COLO829 (cell line): Measurements from ENCODE around the gene PTPRN2.
"Not testable (repeated sequence)": the region's sequence is repeated elsewhere in the genome, so short reads cannot be mapped to it uniquely, and the experiment has no call there.

Experiments
- DNase-seq: peaks from one replicate; pipeline ENCODE4 v3.0.0; 2012; ENCODE audit warnings: low spot score

The PTPRN2 gene

DNA sequence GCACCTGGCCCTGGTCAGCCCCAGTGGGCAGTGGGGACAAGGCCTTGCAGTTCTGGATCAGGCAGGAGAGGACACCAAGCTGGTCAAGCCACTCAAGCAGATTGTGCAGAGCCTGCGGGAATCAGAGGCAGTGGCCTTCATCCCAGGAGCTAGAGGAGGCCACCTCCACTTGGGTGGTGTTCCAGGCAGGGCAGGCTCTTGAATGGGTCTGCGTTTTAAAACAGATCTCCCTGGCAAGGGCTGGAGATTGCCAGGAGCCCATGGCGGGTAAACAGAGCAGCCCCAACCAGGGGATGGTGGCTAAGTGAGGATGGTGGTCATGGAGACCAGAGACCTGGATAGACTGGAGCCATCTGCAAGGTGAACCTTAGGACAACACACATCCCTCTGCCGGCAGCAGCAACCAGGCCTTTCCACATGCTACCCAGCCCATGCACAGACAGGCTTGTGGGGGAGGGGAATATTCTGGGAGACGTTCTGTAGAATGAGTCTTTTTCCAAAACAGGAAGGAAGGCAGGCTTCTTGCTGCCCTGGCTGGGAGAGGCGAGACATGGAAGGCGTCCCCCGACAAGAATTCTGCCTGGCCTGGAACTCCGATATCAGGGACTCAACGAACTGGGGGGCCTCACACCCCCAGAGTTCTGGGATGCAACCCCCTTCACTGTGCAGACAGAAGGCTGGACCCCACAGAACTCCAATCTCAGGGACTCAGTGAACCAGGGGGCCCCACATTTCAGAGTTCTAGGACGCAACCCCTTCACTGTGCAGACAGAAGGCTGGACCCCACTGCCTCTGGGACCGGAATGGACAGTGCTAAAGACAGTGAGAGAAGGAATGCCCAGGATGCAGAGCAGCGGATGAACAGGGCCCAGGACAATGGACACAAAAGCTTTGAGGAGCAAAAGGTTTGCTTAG, 264.8 kb downstream of the PTPRN2 start:
- no peak for DNase-seq

DNA sequence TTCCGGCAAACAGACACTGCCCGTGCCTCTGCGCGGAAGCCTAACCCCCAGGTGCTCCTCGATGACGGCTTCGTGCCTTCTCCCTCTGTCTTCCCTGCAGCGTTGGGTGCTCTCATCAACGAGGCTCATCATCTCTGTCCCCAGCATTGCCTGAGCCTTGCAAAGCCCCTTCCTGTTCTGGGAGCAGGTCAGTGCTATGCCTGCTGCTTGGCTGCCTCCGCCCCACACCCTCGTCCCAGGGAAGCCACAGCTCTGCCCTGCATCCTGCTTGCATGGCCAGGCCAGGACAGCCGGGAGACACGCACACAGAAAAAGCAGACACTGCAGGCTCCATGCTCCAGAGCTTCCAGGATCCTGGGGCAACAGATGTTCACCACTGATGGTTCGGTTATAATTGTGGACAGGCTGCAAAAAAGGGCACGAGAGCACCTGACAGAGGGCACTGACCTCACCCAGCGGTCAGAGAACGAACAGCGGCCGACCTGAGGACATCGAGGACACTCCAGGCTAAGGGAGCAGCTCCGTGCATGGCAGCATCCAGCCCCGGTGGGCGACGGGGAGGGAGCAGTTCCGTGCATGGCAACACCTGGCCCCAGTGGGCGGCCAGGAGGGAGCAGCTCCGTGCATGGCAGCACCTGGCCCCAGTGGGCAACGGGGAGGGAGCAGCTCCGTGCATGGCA, 265.5 kb downstream of the PTPRN2 start:
- DNase-seq = no peak

DNA sequence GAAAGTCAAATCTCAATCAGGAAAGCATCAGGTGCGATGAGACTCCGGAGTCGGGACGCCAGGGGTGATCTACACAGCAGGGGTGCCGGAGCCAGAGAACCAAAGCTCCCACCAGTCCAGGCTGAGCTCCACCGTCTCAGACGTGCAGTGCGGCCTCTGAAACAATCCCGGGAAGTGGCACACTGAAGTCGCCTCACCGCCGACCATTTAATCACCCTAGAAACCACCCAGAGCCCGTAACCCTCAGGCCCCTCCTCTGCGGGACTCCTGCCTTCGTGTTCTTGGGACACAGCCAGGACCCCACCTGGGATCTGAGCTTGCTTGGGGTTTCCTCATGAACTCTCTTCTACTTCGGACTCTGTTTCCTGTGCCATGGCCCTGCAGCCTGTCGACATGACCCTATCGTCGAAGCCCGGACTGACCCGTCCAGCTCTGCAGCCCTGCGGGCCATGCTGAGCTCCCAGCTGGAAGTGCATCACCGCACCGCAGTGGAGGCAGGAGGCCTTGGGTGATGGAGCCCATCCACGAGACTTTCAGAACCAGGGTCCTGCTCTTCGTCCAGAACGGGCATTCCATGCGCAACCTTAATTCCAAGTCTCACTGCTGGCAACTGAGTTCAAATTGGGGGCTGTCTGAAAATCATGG, 266.4 kb downstream of the PTPRN2 start:
- DNase-seq = no peak

DNA sequence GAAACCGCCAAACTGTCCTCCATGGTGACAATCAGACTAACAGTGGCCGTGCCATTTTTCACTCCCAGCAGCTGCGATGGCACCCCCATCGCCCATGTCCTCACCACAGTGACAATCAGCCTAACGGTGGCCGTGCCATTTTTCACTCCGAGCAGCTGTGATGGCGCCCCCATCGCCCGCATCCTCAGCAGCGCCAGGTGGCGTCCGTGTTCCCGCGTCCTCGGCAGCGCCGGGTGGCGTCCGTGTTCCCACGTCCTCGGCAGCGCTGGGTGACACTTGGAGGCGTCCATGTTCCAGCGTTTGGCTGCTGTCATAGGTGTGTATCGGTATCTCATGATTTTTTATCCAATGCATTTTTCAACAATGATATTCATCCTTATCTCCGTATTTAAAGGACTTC, 267.3 kb downstream of the PTPRN2 start:
- DNase-seq = no peak

DNA sequence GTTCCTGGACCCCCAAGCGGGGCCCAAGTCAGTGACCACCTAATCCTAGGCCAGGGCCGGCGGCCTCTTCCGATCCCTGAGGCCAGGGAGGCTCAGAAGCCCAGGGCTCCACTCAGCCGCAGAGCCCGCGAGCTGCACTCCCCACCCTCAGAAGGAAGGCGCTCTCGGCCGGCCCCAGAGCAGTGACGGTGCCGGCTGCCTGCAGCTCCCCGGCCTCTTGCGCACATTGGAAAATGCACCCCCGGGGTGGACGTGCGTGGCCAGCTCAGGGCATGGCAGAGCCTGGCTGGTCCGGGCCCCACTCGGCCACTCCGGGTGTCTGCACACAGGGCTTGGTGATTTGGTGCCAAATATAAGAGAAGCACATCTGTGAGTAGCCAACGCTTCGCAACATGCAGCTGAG, 269.1 kb downstream of the PTPRN2 start:
- no peak for DNase-seq

GRCh38 chr7:158317238-158318205, 270.1 kb downstream of the PTPRN2 start:
- no peak for DNase-seq

DNA sequence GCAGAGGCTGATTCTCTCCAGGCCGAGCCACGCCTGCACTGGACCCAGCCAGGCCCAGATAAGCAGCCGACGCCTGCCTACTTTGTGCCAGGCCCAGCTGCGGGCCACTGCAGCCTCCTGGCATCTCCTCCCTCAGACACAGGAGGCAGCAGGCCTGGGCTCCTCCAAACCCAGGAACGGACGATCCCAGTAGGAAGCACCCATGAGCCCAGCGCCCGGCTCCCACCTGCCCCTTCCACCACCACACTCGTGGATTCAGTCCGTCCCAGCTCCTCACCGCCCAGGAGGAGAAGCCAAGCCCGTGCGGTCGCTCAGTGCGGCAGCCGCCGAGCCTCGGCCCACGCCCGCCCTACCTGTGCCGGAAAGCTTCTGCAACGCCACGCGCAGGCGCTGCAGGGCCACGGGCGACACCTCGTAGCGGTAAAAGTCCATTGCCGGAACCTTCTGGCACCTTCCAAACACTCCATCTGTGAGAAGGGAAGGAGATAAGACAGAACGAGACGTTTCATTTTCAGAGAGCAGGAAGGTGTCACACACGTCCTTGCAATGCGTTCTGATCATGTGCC, 271.1 kb downstream of the PTPRN2 start:
- no peak for DNase-seq

DNA sequence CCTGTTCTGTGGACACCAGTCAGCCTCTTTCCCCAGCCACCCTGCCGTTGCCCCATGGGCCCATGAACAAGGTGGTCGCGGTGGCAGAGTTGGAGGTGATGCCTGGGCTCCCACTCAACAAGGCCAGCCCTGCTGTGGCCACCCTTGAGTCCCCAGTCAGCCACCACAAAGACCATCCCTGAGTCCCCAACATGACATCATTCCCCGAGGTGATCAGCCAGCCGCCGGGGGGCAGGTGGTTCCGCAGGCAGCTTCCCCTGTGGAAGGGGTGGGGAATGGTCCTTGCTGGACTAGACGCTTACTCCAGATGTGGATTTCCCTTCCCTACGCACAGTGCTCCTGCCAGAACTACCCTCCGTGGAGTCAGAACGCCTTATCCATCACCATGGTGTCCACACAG, 271.7 kb downstream of the PTPRN2 start:
- DNase-seq = no peak

- no peak for DNase-seq
Measured at GRCh38 chr7:158315326-158315725, 272.3 kb downstream of the PTPRN2 start.

GRCh38 chr7:158314394-158314793, 273.2 kb downstream of the PTPRN2 start:
- no peak for DNase-seq

DNA sequence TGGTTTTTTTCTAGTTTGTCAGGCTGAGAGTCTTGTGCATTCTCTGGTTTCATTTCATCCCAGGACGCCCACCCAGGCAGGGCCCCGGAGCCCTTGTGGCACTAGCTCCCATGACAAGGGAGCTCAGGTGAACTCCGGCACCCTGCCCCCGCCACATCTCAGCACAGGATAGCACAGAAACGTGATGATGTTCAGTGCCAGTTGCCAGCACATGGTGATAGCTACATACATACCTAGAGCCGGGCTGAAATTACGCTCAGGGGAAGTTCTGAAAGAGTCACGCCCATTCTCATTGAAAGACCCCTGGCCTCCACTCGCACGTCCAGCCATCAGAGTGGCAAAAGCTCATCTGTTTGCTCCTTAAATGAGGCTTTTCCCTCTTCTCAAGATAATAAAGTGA, 273.7 kb downstream of the PTPRN2 start:
- no peak for DNase-seq

DNA sequence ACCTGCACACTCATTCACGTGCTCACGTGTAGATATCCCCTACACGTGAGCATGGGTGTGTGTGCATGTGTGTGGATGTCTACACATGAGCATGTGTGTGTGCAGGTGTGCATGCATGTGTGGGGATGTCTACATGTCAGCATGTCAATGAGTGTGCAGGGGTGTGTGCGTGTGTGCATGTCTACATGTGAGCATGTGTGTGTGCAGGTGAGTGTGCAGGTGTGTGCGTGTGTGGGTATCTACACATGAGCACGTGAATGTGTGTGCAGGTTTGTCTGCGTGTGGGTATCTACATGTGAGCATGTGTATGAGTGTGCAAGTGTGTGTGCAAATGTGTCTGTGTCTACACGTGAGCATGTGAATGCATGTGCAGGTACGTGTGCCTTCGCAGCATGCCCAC, 274.8 kb downstream of the PTPRN2 start:
- DNase-seq = no peak

DNA sequence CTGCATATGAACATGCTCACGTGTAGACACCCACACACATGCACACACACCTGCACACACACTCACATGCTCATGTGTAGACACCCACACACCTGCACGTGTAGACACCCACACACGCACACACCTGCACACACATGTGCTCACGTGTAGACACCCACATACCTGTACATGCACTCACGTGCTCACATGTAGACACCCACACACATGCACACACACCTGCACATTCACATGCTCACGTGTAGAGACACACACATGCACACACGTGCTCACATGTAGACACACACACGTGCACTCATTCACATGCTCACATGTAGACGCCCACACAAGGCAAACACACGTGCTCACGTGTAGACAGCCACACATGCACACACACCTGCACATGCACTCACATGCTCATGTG, 275.8 kb downstream of the PTPRN2 start:
- no peak for DNase-seq

- no peak for DNase-seq
Measured at GRCh38 chr7:158310924-158311666, 276.5 kb downstream of the PTPRN2 start.

GRCh38 chr7:158309868-158310763, 277.5 kb downstream of the PTPRN2 start:
- DNase-seq = no peak

GRCh38 chr7:158308001-158308400, 279.6 kb downstream of the PTPRN2 start:
- no peak for DNase-seq

- DNase-seq = not testable (repeated sequence)
Measured at GRCh38 chr7:158304072-158304471, 283.6 kb downstream of the PTPRN2 start.

DNA sequence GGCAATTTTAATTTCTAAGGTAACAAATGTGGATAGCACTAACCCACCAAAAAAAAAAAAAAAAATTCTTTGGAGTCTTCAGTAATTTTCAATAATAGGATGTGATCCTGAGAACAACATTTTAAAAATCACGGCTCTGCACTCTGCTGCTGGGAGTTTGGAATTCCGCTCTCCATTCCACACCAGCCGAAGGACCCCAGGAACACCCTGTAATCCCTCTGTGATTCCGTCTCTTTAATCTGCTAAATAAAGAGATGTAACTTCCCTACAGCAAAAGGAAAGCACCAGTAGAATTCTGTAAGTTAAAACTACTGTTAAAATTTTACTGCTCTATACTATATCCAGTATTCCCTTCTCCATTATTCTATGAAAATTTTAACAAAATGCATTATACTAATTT, 284.5 kb downstream of the PTPRN2 start:
- no peak for DNase-seq

DNA sequence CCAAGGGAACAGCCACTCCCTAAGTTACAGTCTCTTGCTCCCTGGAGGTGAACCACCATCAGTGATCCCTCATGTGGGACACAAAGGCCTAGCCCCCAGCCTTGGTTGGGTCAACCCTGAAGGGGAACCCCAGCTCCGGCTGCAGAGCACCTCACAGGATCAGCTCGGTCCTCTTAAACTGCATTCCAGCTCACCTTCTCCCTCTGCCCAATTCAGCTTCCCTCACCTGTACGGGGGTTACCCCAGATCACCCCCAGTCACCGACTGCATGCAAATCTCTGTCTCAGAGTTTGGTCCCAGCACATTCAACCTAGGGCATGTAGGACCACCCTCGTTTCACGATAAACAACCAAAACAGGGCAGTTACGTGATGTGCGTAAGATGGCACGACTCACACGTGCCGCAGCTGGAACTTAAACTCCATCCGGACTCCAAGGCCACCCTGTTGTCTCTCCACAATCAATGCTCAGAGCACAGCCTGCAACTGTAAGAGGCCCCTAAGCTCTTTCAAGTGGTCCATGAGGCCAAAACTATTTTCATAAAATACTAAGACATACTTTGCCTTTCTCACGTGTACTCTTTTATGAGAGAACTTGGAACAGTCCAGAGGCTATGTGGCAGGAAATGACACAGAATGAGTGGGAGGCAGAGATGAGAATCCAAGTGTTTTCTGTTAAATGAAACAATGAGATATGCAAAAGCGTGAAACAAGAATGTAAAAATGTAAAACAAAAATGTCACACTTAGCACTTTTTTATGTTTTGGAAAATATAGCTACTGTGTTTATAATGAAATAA, 285.2 kb downstream of the PTPRN2 start:
- DNase-seq = peak; percentile 8
